Activated T-cell treated with anti-CD3 and anti-CD28 coated beads for 4 hours (primary cell): ENCODE results near the gene VPS29.
"Not testable (repeated sequence)": the region's sequence is repeated elsewhere in the genome, so short reads cannot be mapped to it uniquely, and the experiment has no call there.

Experiments used
- DNase-seq: peaks from one replicate; pipeline ENCODE4 v3.0.0-alpha.2; 2020

The VPS29 gene

DNA sequence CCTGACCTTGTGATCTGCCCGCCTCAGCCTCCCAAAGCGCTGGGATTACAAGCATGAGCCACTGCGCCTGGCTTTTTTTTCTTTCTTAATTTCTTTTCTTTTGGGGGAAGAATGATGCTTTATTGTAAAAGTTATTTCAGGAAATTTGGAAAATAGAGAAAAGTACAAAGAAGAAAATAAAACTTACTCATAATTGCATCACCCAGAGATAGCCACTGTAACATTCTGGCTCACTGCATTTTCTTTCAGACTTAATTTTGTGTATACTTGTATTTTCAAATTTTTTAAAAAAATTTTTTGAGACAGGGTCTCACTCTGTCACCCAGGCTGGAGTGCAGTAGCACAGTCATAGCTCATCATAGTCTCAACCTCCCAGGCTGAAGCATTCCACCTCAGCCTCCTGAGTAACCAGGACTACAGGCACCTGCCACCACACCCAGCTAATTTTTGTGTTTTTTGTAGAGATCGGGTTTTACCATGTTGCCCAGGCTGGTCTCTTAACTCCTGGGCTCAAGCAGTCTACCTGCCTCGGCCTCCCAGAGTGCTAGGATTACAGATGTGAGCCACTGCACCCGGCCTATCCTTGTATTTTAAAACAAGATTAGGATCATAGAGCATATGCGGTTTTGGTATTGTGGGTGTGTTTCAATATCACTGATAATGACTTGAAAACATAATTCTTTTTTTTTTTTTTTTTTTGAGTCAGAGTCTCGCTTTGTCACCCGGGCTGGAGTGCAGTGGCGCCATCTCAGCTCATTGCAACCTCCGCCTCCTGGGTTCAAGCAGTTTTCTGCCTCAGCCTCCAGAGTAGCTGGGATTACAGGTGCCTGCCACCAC, 19.2 kb upstream of the VPS29 start:
- DNase-seq = not testable (repeated sequence)

DNA sequence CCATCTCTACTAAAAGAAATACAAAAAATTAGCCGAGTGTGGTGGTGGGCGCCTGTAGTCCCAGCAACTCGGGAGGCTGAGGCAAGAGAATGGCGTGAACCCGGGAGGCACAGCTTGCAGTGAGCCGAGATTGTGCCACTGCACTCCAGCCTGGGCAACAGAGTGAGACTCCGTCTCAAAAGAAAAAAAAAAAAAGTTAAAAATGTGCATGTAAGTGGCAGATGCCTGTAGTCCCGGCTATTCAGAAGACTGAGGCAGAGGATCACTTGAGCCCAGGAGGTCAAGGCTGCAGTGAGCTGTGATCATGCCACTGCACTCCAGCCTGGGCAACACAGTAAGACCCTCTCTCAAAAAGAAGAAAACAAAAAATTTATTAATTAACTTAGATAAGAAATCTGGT, 16.1 kb upstream of the VPS29 start:
- not testable (repeated sequence) for DNase-seq

DNA sequence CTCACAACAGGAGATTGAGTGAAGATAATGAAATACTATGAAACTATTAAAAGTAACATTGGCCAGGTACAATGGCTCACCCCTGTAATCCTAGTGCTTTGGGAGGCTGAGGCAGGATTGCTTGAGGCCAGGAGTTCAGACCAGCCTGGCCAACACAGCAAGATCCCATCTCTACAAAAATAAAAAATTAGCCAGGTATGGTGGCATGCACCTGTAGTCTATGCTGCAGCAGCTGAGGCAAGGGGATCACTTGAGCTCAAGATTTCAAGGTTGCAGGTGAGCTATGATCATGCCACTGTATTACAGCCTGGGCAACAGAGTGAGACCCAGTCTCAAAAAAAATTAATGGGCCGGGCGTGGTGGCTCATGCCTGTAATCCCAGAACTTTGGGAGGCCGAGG, 15.1 kb upstream of the VPS29 start:
- no peak for DNase-seq

DNA sequence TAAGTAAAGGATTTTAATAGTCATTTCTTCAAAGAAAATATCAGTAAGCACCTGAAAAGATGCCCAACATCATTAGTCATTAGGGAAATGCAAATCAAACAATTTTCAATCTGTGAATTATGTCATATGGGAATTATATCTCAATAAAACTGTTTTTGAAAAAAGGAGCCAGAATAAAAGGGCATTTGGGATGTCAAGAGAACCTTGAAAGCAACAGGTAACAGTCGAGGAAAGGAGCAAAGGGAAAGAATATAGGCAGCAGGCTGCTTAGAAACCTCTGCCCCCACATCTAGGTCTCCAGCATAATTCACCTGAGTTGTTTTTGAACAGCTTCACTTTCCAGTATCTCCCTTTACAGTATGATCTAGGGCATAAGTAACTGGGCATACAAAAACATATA, 12.5 kb upstream of the VPS29 start:
- no peak for DNase-seq

DNA sequence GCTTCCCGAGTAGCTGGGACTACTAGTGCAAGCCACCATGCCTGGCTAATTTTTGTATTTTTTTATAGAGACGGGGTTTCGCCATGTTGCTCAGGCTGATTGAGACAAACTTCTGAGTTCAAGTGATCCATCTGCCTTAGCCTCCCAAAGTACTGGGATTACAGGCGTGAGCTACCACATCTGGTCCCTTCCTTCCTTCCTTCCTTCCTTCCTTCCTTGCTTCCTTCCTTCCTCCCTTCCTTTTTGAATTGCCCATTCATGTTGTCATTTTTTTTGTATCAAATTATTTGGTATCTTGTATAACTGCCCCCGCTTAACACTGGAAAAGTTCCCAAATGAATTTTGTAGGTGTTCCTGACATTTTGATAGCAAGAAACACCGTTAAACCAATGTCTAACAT, 11.9 kb upstream of the VPS29 start:
- DNase-seq = no peak

DNA sequence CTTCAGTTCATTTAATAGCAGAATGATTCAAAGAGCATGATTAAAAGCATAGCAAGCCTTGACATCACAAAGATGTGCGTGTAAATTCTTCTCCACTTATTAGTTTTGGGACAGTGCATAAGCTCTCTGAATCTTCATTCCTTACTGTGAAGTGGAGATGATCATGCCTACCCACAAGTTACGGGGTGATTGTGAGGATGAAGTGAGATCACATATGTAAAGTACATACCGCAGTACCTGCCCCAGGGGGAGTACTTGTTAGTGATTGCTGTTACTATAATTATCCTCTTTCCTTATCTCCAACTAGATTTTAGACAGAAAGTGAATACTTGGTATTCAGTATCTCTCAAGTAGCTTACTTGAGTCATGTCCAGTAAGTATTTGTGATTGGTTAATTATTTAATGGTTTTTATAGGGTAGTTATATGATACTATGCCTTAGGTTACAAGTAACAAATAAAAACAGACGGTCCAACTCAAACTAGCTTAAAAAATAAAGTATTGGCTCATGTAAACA, 6.2 kb upstream of the VPS29 start:
- no peak for DNase-seq

DNA sequence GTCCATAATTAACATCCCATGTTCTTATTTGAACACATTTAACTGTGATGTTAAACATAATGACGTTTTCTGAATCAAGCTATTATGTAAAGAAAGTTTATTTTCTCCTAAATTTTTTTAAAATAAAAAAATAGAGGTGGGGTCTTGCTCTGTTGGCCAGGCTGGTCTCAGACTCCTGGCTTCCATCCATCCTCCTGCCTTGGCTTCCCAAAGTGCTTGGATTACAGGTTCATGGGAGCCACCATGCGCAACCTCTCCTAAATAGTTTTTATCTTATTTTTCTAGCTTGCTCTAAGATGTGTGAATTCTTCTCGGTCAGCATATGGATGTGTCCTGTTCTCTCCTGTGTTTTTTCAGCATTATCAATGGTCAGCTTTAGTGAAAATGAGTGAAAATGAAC, 3.4 kb upstream of the VPS29 start:
- no peak for DNase-seq

DNA sequence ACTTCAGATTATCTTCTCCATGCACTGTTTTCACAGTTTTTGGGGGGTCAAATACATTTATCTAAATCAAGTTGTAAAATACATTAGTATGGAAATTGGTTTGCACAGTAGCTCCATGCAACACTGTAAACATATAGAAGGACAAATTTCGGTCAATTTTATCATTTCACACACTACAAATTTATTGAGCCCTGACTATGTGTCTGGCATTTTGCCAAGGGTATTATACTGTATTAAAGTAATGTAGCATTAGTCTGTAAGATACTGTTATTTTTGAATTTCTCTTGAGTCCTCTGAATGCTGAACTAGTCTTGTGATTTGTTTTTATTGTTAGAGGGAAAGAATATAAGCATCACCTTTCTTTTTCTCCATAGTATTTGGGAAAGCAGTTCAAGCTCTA, 1.5 kb upstream of the VPS29 start:
- no peak for DNase-seq

DNA sequence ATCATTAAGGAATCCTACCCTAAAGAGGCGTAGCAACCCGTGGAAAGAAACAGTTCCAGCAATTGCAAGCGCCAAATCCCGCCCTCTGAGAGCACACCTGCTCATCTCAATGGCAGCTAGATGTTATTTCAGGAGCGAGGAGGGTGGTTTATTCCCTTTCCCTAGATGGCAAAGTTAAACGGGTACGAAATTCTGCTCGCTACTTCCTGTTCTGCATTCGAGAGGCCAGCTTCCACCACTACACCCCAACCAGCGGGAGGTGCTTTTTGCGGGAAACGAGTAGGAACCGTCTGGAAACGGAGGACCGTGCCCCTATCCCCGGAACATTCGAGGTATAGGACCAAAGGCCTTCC, 536 bp downstream of the VPS29 start:
- peak; percentile 11 for DNase-seq

DNA sequence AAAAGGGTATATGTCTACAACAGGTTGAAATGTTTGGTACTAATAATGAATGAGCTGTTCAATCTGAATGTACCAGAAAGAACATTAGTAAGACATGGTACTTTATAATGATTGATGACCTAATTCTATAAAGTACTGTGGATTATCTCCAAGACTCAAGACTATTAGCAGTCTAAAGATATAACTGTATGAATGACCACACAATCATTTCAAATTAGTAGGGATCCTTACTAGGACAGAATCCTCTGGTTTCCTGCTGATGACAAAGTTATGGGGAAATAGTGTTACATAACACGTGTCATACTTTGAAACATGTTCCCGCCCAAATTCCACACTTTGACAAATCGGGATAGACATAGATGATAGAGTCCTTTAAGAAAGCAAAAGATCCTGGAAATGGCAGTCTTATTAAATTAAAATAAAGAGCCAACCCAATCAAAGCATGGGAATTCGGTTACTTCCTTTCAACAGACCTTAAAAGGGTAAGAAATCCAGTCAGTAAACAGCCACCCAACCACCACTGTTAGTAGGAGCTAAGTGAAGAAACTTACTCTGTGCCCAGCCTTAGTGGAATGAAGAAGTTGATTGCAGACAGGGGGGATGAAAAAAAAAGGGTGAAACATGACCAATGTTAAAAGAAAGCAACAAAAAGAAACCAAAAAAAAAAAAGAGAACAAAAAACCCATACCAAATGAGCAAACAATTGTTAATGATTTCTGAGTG, 2.8 kb downstream of the VPS29 start:
- no peak for DNase-seq

DNA sequence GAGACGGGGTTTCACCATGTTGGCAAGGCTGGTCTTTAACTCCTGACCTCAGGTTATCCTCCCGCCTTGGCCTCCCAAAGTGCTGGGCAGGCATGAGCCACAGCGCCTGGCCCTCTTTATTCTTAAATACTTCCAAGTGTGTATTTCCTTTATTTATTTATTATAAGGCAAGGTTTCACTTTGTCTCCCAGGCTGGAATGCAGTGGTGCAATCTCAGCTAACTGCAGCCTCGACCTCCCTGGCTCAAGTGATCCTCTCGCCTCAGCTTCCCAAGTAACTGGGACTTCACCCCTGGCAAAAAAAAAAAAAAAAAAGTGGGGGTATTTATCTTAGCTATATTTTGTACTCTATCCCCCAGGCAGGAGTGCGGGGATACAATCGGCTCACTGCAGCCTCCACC, 26.5 kb downstream of the VPS29 start:
- DNase-seq = no peak

DNA sequence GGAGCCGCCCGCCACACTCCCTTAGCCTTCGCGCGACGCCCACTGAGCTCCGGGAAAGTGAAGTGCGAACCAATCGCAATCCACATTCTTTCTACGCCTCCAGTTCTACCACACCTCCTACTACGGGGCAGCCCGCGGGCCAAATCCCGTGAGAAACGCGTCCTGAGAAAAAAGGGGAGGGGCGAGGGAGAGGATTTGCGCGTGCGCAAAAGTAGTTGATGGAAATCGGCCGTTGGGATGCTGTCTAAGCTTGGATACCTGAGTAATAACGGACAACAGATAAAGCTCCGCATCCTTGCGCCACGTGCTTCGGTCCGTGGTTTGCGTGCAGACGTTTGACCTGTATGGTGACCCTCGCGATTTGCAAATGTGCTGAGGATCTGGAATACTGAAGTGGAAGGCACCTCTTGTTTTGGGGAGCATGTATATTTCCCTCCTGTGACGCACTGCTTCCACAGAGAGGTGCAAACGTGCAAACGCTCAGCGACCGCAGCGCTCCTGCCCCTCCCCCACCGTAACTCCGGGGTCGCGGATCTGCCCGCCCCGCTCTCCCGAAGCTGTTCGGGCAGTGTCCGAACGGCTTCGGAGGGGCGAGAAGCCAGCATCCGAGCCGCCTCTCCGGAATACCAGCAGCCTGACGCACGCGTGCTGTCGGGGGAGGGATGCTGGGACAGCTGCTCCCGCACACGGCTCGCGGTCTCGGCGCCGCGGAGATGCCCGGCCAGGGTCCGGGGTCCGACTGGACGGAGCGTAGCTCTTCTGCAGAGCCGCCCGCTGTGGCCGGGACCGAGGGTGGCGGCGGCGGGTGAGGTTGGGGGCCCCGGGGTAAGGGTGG, 33.5 kb downstream of the VPS29 start, which contains the start of the genes FAM216A and GPN3:
FAM216A (plus strand) TSS at position 632 of the 835 bp plus-strand sequence; CDS start at position 663, 31 bp downstream.
GPN3 (minus strand) TSS at position 44 of the 835 bp plus-strand sequence. CDS start 54 bp downstream, outside the sequence.
- peak; percentile 95 for DNase-seq

DNA sequence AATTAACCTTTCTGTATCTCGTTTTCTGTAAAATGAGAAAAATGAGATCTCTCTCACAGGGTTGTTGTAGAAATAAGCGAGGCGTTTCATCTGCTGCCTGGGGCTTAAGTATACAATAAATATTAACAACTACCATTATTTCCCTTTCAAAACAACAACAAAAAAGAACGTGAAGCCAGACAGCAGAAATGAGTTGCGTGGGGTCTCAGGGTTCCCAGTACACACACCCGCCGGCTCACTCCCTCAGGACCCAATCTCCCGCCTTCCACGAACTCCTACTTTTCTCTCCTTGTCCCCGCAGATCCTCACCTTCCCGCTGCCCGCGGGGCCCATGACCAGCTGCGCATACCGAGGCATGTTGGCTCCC, 34.1 kb downstream of the VPS29 start:
- DNase-seq = no peak

DNA sequence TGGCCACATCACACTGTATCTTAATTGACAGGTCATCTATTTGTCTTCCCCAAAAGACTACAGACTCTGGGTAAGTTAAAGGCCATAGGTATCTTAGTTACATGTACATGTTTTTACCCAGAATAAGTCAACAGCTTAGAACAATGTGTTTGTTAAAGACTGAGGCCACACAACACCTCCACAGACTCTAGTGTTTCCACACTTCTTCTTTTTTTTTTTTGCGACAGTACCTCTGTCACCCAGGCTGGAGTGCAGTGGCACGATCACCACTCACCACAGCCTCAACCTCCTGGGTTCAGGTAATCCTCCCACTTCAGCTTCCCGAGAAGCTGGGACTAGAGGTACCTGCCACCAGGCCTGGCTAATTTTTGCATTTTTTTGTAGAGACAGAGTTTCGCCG, 35.1 kb downstream of the VPS29 start:
- no peak for DNase-seq

DNA sequence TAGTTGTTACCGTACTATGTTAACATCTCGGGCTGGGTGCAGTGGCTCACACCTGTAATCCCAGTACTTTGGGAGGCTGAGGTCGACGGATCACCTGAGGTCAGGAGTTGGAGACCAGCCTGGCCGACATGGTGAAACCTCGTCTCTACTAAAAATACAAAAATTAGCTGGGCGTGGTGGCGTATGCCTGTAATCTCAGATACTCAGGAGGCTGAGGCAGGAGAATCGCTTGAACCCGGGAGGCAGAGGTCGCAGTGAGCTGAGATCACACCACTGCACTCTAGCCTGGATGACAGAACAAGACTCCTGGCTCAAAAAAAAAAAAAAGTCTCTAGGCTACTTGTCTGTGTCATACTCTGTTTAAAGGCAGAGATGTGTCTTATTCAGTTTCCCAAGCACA, 36.1 kb downstream of the VPS29 start:
- not testable (repeated sequence) for DNase-seq

DNA sequence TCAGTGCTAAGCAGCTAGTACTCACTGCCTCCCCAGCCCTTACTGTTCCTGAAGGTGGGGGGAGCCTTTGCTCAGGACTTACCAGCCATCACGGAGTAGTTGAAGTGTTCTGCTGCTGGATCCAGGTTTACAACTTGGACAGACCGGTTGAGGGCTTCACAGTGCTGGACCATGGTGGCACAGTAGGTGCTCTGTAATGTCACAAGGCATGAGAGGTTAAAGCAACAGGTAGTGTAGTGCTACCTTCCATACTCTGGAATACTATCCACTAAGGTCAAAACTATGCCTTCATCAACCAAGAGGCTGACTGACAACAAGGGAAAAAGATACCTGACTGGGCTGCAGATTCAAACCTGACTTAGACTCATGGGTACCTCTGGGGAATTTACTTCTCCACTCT, 36.9 kb downstream of the VPS29 start:
- no peak for DNase-seq

DNA sequence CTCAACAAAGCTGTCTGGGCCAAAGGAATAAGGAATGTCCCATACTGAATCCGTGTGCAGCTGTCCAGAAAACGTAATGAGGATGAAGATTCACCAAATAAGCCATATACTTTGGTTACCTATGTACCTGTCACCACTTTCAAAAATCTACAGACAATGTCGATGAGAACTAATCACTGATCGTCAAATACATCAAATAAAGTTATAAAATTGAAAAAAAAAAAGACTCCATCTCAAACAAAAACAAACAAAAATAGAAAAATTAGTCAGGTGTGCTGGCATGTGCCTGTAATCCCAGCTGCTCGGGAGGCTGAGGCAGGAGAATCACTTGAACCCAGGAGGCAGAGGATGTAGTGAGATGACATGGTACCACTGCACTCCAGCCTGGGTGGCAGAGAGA, 40.7 kb downstream of the VPS29 start:
- not testable (repeated sequence) for DNase-seq

DNA sequence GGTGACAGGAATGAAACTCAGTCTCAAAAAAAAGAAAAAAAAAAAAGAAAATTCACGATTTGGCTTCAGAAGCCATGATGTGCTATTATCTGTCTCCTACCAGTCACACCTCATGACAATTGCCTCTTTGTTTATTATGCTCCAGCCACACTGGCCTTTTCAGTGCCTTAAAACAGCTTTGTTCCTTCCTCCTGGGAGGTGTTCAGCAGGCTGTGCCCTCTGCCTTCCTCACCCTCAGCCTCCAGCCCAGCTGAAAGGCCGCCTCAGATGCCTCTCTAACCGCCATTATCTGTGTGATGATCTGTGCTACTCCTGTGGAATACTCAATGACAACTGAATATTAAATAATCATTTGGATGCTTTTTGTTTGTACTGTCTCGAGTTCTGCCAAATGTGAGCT, 43.2 kb downstream of the VPS29 start:
- DNase-seq = no peak

DNA sequence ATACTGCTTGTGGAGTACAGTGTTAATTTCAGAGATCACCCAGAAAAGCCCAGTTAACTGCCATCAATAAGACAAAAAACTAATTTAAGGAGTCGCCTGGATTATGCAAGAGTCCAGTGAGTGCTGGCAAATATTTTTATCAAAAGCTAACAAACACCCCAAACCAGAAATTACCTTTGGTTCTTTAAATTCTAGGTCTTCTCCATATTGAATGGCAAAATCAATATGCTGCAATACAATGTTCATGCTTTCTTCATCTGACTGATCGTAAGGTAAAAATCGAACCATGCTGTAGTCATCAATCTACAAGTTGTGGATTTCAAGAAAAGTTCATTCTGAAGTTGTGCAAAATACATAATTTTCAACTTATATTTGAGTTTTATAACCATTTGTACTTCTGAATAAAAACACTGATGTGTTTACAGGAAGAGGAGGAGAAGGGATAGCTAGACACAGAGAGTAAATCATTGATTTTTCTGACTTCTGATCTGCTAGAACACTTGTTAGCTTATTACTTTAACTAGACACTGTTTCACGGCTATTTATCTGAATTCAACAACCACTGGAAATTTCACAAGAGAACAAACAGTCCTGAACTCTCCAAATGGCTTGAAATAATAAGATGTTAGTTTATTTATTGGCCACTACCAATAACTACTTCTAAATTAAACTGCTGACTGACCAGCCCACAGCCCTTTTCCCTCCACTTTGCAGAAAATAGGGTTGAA, 48.2 kb downstream of the VPS29 start:
- no peak for DNase-seq

DNA sequence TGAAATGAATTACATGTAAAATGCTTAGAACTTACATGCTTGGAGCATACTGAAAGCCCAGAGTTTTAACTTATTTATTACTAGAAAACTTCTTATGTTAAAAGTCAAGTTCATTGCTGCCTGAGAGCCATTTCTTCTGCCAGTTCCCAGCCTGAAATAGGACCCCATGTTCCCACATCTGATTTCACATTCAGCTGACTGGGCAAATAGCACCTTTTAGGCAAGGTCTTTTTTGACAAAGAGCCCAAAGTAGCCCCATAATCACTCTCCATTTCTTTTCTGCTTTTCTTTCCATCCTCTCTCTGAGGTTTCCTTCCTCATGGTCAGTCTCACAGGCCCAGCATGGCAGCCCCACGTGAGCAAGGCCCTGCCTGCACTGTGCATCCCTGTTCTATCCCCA, 50.6 kb downstream of the VPS29 start:
- no peak for DNase-seq

DNA sequence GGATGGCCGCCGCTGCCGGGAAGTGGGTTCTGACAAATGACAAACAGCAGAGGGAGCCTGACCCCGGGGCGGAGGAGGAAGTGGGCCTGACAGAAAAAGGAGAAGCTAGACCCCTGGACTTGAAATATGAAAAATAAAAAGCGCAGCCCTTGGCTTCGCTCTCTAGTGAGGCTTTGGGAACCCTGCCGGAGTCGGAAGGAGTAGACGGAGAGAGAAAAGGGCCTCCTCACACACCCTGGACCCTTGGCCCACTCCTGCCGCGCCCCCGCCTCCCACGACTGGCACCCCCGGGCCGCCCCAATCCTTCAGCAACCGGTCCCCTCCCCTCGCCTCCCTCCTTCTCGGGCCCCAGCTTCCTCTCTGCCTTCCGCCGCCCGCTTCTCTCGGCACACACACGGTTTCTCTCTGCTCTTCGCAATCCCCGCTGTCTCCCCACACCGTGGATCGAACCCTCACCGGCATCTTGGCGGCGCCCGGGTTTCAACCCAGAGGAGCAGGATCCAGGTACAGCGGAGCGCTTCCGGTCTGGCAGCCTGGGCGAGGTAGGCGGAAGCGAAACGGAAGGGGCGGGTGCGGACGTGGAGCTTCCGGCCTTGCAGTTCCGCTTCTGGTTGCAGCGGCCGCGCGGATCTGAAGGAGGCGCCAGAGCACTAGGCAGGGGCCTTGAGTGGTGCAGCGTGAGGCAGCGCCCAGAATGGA, 52.0 kb downstream of the VPS29 start, which contains the start of gene ARPC3:
ARPC3 (minus strand) TSS at position 539 of the 699 bp plus-strand sequence; CDS start at position 462, 77 bp downstream.
- peak; percentile 89 for DNase-seq

DNA sequence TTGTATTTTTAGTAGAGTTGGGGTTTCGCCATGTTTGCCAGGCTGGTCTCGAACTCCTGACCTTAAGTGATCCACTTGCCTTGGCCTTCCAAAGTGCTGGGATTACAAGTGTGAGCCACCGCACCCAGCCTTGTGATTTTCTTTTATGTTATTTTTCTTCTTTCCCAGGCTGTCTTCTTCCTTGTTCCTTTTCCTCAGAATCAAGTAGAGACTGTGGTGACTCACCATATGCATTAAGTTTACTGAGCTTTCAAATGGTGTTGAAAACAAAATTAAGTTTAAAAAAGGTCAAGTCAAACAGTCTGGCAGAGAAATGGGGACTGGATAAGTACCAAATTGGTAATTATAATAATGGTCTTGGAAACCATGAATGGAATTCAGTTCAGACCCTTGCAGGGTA, 57.5 kb downstream of the VPS29 start:
- DNase-seq = no peak
